Heart right ventricle (tissue), 16 donors: ENCODE results near the gene GFOD1. TPM values are rescaled to one million over a fixed set of nuclear protein-coding genes. Genes with fewer than 3 reads are reported as not detected.

ENCODE experiments used
- ATAC-seq, 8 donors: fragments of 200-7000 bp; cut with Tn5 transposase; one replicate each; pipeline ENCODE4 v1.9.1; 2020; ENCODE audit warnings: mild to moderate bottlenecking in 8 of 8, moderate library complexity in 8 of 8, moderate number of reproducible peaks in 1 of 8
- DNase-seq, 2 donors: peaks; one replicate each; pipeline ENCODE4 v3.0.0-alpha.2; 2020
- H3K27ac ChIP-seq, 10 donors: fragments of 200-600 bp; sonication (generic) in 2 of 10; one replicate each; pipeline versions ENCODE4 v1.5.0 to v1.8.0; 2020 to 2022; ENCODE audit warnings: mild to moderate bottlenecking in 3 of 10
- H3K27me3 ChIP-seq, 7 donors: fragments of 200-600 bp; one replicate each; pipeline ENCODE4 v1.8.0; 2021 to 2022; ENCODE audit warnings: mild to moderate bottlenecking in 2 of 7
- H3K36me3 ChIP-seq, 9 donors: fragments of 200-600 bp; sonication (generic) in 1 of 9; one replicate each; pipeline versions ENCODE4 v1.5.0 to v1.8.0; 2020 to 2022; ENCODE audit warnings: mild to moderate bottlenecking in 2 of 9
- H3K4me1 ChIP-seq, 9 donors: fragments of 200-600 bp; sonication (generic) in 1 of 9; one replicate each; pipeline versions ENCODE4 v1.5.0 to v1.8.0; 2020 to 2022; ENCODE audit warnings: mild to moderate bottlenecking in 4 of 9
- H3K4me3 ChIP-seq, 10 donors: fragments of 200-600 bp; sonication (generic) in 2 of 10; one replicate each; pipeline versions ENCODE4 v1.5.0 to v1.8.0; 2020 to 2022; ENCODE audit warnings: mild to moderate bottlenecking in 7 of 10, moderate library complexity in 2 of 10
- H3K9me3 ChIP-seq, 11 donors: fragments of 200-600 bp in 10 of 11; sonication (generic) in 2 of 11; one replicate each; pipeline versions ENCODE4 v1.5.0 to v1.8.0; 2013 to 2022; ENCODE audit warnings: mild to moderate bottlenecking in 2 of 11, control low read depth in 1 of 11, moderate library complexity in 1 of 11
- WGBS, 2 donors: extraction: QIAGEN DNeasy Blood & Tissue Kit; methylation state at CpG; one replicate each; pipeline ENCODE4 v1.1.7; 2013; ENCODE audit warnings: inconsistent platforms in 1 of 2; 5-methylcytosine and 5-hydroxymethylcytosine counted together
- intact Hi-C, 10 donors: fragments of 100-400 bp; cut with DNase I; formaldehyde crosslinking; loops; one replicate each; pipeline versions ENCODE4 v1.11.1 to v1.14.2; 2022
- polyA plus RNA-seq, 2 donors: library from polyadenylated mRNA; stranded (reverse); fragments of 200-250 nt; gene quantifications; one replicate each; pipeline ENCODE4 v1.2.3, GENCODE V29; 2013
- total RNA-seq, 10 donors: library from RNA; stranded (reverse); fragmentation: NEBNext Ultra II Directional in 3 of 10; extraction: Animal tissue kit (Norgen Biotek cat#: 25700) in 3 of 10; gene quantifications; one replicate each; pipeline versions ENCODE4 v1.2.1 to v1.2.4, GENCODE V29; 2021 to 2023
- TF ChIP-seq, protein P1 (sequence below), 9 donors: fragments of 200-600 bp; sonication (generic) in 2 of 9; IDR thresholded peaks; one replicate each; pipeline versions ENCODE4 v1.5.0 to v1.8.0; 2021 to 2022; ENCODE audit warnings: antibody characterized with exemption in 9 of 9, mild to moderate bottlenecking in 5 of 9, moderate library complexity in 1 of 9
- donor health status: Arrhythmogenic right ventricular cardiomyopathy.
- donor health status: ischemic (EF 13 %, LVEDD 7.1; RV severe dilation, severe dysfunction).
- donor health status: healthy with polysubstance abuse.
- donor health status: DM: no; HTN: yes; CAD: no.
- donor health status: DM: no; HTN: no; CAD: no.
- donor health status: ischemic (EF 25% LVEDD 6.9; RV normal size, moderate dysfunction).
- donor health status: ischemic (EF 25% LVEDD 5.7; RV mildly dilated, moderate dysfunction).
- donor health status: healthy.
- donor health status: DM: yes; HTN: yes; CAD: no.
- donor health status: Ischemic cardiomyopathy.
- donor health status: ischemic (EF 35%, LVEDD 5.7; RV mildly dilated, moderate dysfunction).
- donor health status: nonischemic (EF 11% LVEDD 7.7; RV severe dilation, severe dysfunction).
- donor health status: DM: yes; HTN: yes; CAD: no.
- donor health status: PGD.
- donor health status: ischemic (EF 29% LVEDD 5.4; RV normal size, mild dysfunction).
- donor health status: nonischemic (EF 23%, LVEDD 6.1; RV moderate dilation, normal function).

The GFOD1 gene
- total and polyA plus RNA-seq, 12 donors = 13.8 to 96.5 (median 37.0) TPM

DNA sequence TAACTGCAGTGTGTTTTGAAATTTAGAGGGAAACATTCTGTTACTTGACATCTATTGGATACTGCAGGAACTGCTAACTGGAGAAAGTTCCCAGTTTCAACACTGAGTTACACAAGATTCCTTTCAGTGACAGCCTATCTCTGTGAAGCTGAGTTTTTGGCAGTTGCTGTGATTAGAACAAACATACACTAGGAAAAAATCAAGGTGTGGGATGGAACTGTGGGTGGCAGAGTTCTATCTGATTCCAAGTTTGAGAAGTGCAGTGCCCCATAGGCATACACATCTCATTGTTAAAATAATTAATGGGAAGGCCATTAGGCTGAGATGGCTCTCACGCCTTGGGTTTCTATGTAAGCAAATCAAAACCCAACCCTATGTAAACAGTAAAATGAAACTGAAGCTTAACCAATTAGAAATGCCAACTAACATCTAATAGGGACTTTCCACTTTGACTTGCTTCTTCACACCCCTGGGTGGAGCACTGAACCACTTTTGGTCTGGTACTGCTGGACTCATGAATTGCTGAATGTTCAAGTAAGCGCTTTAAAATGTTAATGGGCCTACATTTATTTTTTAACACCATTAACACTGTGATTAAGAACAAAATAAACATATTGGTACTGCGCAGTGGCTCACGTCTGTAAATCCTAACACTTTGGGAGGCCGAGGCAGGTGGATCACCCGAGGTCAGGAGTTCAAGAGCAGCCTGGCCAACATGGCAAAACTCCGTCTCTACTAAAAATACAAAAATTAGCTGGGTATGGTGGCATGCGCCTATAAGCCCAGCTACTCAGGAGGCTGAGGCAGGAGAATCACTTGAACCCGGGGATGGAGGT, 103.9 kb downstream of the GFOD1 start:
- H3K27me3 ChIP-seq = no peaks in the 10 kb centered on the region
- H3K36me3 ChIP-seq = peaks cover 0 to 6% (median 0%) of the 10 kb centered on the region in 9 donors
- no peak overlapping the region for H3K4me3 ChIP-seq
- intact Hi-C loops = no loop called here
- TF ChIP-seq, protein P1, sequence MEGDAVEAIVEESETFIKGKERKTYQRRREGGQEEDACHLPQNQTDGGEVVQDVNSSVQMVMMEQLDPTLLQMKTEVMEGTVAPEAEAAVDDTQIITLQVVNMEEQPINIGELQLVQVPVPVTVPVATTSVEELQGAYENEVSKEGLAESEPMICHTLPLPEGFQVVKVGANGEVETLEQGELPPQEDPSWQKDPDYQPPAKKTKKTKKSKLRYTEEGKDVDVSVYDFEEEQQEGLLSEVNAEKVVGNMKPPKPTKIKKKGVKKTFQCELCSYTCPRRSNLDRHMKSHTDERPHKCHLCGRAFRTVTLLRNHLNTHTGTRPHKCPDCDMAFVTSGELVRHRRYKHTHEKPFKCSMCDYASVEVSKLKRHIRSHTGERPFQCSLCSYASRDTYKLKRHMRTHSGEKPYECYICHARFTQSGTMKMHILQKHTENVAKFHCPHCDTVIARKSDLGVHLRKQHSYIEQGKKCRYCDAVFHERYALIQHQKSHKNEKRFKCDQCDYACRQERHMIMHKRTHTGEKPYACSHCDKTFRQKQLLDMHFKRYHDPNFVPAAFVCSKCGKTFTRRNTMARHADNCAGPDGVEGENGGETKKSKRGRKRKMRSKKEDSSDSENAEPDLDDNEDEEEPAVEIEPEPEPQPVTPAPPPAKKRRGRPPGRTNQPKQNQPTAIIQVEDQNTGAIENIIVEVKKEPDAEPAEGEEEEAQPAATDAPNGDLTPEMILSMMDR (IDR thresholded peaks at IDR 0.05) = peak in 7 of 9 donors; percentile 14 to 50 (median 34)
- WGBS, 2 donors = 83 to 93% methylated on average over 9 of the region's 9 CpGs
- H3K9me3 ChIP-seq = peaks cover 0 to 4% (median 0%) of the 10 kb centered on the region in 11 donors
- DNase-seq = no peak
- H3K27ac ChIP-seq = peak overlapping the region in 2 of 10 donors; percentile 28 to 39
- ATAC-seq = peak in 6 of 8 donors; percentile 44 to 61 (median 52)
- peaks cover 5 to 69% (median 28%) of the 10 kb centered on the region in 9 donors for H3K4me1 ChIP-seq

DNA sequence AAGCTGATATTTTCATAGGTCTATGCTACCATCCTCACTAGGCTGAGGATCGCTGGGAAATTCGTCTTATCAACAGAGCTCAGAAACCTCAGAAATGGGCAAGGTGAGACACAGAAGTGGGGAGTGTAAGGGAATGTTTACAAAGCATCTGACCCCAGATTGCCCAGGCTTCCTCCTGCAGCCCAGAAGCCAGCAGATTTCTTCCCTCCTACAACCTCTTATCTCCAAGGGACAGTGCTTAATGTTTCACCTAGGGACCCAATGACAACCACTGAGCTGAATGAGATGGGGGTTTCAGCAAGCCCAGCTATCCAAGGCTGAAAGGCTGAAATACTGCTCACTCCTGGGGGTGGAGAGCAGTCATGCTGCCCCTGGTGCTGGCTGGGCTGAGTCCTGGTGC, 106.6 kb downstream of the GFOD1 start:
- TF ChIP-seq, protein P1 (IDR thresholded peaks at IDR 0.05) = no peak
- 80 to 91% methylated on average over 2 of the region's 2 CpGs for WGBS, 2 donors

DNA sequence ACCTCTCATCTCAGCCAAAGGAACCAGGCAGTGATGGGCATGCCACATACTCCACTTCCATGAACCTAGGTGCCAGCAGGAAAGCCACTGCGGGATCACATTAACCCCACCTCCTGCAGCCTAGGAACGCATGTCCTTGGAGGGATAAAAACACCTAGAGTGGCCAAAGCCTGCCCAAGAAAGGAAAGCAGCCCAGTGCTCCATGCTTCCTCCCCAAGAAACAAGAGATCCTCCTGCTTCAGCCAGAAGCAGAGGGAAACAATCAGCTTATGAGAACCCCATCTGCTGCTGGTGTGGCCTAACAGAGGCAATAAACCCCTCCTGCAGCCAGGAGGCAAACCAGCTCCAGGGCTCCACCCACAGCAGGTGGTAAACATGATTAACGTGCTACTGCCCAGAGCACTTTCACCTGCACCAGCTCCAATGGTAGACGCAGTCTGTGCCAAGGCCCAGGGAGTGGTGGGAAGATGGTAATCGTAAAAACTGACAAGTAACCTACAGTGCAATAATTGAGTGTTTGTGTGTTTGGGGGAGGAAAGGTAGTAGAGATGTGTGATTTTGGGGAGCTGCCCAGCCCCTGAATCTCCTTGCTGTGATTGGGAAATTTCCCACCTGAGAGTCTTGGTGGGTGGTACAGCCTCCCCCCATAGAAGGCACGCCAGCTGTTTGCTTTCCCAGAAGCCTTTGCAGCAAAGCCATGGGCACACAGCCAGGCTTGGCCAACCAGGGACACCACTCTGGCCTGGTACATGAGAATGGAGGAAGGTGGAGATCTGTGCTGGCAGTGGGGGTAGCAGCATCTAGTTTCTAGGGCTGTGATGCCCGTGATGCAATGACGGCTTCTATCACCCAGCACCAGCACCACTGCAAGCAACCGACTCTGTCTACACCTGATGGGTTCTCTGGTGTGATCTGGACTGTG, 108.5 kb downstream of the GFOD1 start:
- 85 to 87% methylated on average over 9 of the region's 9 CpGs for WGBS, 2 donors
- Histone ChIP-seq H3K36me3 (peaks cover 0 to 9% (median 0%) of the 10 kb centered on the region in 9 donors), H3K27me3 (no peaks in the 10 kb centered on the region), H3K27ac (no peak overlapping the region), H3K4me3 (no peak overlapping the region), H3K4me1 (peaks cover 5 to 67% (median 27%) of the 10 kb centered on the region in 9 donors), H3K9me3 (peaks cover 0 to 5% (median 0%) of the 10 kb centered on the region in 11 donors)
- TF ChIP-seq, protein P1 (IDR thresholded peaks at IDR 0.05) = no peak
- ATAC-seq = peak in 1 of 8 donors; percentile 5
- intact Hi-C loops = no loop called here
- DNase-seq = no peak

More for the DNA sequence above, 106.6 kb downstream of the GFOD1 start:
- H3K36me3 ChIP-seq = peaks cover 0 to 9% (median 0%) of the 10 kb centered on the region in 9 donors
- no peaks in the 10 kb centered on the region for H3K27me3 ChIP-seq
- no peak for DNase-seq
- H3K4me3 ChIP-seq = no peak overlapping the region
- no peak overlapping the region for H3K27ac ChIP-seq
- peaks cover 0 to 5% (median 0%) of the 10 kb centered on the region in 11 donors for H3K9me3 ChIP-seq
- intact Hi-C loops = no loop called here
- no peak for ATAC-seq
- peaks cover 5 to 77% (median 28%) of the 10 kb centered on the region in 9 donors for H3K4me1 ChIP-seq
